ENCODE measurements around the gene NIPA2.

Gene NIPA2

DNA sequence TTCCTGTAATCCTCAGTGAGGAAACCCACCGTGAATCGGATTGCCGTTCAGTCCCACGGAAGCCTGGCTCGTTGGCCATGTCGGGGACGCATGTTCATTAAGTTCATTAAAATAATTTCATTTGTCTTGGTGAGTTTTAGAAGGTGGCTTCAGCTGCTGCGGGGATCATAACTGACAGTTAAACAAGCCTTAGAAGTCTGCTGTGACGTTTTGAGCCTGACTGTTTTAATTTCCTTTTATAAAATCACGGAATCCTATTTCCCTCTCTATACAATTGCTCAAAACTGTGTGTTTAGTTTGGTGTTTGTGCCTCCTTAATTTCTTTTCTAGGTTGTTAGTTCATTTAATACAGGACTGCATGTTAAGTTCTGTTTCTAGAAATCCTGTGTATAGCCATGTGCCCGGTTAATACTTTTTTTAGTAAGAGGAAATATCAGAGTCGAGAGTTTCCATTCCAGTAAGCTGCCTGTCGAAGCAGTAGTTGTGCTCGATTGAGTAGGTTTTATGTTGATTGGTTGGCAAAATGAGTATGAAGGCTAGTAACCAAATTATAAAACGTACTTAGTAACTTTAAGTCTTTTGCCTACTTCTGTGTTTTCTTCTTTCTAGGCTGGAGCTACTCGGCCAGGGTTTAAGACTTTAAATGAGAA, 705 bp downstream of the NIPA2 start:
- DNase-seq: no peak

DNA sequence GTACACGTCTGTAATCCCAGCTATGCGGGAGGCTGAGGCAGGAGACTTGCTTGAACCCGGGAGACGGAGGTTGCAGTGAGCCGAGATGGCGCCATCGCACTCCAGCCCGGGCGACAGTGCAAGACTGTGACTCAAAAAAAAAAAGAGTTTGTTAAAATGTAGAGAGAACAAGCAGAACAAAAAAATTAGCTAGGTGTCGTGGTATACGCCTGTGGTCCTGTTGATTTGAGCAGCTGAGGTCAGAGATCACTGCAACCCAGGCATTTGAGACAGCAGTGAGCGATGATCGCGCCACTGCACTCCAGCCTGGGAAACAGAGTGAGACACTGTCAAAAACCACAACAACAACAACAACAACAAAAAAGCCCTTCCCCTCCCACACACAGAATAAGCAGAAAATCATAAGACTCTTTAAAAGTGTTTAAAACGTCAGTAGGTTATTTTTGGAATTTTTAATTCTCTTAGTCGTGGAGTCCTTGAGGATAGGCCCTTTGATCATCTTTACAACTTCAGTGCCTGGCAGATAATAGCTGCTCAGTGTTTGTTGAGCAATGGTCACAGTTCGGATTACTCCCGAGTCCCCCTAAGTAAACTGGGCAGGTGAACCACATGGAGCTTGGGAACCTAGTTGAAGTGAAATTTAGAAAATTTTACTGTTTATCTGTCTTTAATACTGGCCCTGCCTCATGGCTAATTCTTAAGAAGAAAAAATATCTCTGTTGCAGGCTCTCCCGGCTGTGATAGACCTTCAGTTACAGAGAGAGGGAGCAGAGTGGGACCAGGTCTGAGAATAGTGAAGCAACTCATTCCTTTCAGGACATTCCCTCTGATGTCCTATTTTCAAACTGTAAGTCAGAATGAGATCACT, 6.2 kb downstream of the NIPA2 start:
- DNase-seq: no peak

DNA sequence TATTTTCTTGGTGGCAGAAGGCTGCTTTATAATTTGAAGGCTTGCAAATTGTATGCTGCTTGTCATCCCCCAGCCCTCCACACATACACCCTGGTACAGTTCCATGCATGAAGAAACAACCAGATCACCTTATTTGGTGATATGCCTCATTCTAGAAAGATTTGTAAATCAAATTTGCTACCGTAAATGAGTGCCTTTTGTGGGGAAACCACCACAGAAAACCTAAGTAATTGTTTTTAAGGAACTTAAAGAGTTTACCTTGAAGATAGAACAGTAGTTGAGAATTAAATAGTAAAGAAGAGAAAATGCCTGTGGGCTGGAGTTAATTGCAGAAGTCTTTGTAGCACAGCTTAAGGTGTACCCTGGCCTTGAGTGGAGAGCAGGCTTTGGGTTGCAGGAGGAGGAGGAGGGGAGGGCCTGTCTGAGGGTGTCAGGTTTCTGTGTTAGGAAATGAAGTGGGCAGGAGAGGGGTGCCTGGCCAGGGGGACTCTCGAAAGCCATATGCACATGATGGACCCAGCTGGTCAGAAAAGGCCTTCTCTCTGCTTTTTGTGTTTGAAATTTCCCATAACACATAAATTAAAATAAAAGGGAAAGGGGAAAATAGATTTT, 6.9 kb downstream of the NIPA2 start:
- no peak for DNase-seq

DNA sequence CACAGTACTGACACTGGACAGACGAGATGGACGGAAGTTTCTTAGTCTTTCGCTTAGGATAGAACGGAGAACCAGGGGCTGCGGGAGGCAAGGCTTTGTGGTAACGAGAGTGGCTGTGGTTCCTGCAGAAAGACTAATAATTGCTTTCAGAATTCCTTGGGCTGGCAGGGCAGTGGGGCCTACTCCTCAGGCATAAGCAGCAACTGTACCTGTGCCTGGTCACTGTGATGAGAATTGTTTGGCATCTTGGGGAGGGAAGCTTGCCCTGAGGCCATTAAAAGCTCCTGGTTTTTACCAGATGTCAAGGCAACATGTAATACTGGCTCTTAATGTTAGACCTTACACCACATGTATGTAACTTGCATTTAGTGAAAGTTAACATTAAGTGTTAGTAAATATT, 7.6 kb downstream of the NIPA2 start:
- no peak for DNase-seq

DNA sequence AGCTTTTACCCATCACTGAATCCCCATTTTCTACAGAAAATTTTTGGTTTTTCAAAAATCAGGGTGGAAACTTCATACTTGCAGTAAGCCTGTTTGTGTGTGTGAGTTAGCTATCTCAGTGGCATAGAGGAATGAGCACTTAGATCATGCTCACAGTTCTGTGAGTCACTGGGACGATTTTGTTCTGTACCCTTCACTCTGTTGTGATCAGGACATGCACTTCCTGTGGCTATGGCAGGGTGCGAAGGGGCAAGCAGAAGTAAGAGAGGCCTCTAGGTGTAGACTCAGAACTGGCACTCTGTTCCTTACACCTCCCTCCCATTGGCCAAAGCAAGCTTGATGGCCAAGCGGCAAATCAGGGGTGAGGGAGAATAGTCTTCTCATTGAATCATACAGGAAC, 11.6 kb downstream of the NIPA2 start:
- DNase-seq: no peak

DNA sequence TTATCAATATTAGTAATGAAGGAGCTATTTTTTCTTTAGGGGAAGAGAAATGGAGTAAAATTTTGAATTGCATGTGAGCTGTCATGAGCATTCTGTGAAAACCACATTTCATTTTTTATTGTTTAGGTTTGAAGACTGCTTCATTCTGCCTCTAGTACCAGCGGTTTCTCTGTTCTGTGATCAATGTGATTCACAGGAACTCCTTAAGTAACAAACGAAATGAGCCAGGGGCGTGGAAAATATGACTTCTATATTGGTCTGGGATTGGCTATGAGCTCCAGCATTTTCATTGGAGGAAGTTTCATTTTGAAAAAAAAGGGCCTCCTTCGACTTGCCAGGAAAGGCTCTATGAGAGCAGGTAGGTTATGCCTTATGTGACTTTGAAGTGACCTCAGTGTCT, 13.0 kb downstream of the NIPA2 start:
- DNase-seq: no peak

DNA sequence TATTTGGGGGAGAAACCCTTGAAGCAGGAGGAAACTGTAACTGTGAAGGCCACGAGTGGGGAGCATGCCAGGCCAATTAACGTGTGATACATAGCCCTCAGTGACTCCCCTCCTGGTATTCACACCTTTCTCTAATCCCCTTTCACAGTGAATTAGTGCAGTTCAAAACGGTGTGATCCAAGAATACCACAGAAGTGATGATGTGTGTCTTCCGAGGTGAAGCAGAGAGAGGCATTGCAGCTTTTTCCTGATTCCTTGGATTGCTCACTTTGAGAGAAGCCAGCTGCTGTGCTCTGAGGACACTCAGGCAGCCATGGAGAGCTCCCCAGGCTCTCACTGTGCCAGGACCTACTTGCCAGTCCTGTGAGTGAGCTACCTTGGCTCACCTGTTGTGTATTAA, 17.3 kb downstream of the NIPA2 start:
- DNase-seq: no peak

DNA sequence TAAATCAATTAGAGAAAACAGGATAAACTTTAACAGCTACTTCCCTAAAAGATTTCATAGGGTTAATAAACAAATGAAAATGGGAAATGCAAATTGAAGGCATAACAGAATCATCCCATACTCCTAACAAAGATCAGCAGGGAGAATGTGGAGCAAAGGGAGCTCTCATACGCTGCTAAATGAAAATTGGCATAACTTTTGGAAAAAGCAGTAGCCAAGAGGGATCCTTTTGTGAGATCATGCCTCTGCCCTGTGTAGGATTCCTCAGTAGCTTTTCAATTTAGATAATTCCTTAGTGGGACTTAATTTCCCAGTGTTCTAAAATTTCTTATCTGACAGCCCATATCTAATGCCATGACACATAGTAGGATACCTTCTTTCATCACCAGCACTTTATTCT, 18.2 kb downstream of the NIPA2 start:
- DNase-seq: no peak

DNA sequence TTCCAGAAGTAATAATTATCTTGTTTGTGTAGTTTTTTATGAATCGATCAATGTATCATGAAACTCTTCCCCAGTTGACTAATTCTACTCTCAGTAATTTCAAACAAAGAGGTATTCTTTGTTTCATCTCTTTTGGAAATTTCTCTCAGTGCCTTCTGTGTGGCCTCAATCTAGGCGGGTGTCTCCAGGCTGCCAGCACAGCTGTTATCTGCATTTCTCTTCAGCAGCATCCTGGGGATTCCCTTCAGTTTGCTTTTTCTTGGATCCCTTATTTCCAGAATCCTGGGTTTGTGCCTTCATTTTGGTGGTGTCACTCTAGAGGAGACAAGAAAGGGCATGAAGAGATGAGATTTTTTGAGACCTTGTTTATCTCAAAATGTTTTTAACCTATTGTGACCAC, 22.7 kb downstream of the NIPA2 start:
- no peak for DNase-seq

DNA sequence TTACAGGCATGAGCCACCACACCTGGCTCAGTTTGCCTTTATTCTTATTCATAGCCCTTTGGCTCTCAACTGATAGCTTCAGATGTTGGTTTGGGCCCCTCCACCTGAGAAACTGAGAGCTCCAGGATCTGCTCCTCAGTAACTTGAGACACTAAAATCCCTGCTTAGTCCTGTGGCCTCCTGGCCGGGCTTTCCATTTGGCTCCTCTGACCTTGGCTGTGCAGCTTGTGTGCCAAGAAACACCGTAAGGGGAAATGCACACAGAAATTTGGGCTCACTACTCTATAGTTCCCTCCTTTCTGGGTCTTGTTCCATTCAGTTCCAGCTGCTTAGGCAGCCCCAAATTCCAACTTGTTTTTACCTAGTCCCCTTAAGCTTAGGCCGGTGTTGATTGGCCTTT, 24.9 kb downstream of the NIPA2 start:
- DNase-seq: no peak

DNA sequence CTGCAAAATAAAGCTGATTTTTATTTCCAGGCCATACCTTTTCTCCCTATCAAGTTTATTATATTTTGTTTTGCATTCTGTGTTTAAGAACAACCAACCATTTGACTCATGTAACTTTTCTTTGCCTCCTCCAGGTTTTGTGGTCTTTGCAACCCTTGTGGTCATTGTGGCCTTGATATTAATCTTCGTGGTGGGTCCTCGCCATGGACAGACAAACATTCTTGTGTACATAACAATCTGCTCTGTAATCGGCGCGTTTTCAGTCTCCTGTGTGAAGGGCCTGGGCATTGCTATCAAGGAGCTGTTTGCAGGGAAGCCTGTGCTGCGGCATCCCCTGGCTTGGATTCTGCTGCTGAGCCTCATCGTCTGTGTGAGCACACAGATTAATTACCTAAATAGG, 27.6 kb downstream of the NIPA2 start:
- DNase-seq: no peak

DNA sequence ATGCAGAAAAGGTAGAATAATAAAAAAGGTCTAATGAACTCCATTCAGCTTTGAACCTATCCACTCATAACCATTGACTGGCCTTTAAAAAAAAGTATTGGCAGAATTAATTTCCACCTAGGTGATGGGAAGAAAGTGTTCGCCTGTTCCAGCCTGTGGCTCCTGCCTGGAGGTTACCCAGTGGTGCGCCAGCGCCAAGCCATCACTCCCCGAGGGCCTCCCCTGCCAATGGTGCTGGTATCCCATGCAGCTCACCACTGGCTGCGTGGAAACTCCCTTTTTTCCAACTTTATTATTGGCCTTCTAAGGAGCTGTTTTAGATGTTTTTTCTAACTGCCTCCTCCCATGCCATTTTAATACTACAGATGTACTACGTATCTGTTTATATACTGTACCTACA, 29.4 kb downstream of the NIPA2 start:
- DNase-seq: no peak

DNA sequence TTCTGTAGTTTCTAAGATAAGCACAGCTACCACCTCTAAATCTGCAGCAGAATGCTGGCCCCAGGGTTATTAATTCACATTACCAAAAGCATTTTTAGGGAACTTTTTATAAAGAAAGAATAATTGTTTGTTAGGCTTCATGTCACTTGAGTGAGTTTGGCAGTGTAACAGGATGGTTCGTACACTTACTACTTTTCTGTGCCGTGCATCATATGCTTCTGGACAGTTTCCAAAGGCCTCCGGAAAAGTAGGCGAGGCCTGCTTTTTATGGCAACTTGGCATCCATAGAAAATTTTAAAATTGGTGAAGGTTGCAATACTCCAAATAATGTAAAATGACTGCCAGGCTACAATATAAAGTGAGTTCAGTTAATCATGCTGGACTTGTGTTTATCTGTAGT, 30.0 kb downstream of the NIPA2 start:
- no peak for DNase-seq

DNA sequence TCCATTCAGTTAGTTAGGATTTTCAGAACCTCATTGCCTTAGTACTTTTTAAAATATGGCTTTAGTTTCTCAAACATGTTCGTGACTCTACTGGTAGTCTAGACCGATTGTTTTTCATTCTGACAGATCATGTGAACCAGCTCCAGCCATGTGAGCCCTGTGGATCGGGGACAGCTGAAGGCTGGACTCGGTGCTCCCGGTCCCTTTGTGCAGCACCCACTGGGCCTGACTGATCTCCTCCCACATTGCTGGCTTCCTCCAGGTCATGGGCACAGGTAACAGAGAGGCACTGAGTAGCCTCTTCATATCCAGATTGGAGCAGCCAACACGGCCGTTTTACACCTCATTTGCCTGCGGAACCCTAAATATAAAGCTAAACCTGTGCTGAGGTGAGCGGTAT, 30.5 kb downstream of the NIPA2 start:
- no peak for DNase-seq

DNA sequence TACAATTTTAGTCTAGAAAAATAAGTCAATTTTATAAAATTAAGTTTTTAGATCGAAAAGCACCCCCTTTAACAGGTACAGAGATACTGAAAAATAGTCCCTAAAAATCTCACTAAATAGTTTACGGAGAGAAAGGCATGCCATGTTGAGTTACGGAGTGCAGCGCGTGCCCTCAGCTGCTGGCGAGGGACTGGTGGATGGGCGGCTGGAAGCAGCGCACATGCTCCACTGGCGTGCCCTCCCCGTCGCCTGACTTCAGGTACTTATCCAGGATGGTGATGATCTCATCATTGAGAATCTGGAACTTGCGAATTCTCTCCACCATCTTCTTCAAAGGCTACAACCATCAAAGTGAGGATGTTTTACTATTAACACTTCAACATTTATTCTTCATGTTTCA, 31.4 kb downstream of the NIPA2 start:
- no peak for DNase-seq

DNA sequence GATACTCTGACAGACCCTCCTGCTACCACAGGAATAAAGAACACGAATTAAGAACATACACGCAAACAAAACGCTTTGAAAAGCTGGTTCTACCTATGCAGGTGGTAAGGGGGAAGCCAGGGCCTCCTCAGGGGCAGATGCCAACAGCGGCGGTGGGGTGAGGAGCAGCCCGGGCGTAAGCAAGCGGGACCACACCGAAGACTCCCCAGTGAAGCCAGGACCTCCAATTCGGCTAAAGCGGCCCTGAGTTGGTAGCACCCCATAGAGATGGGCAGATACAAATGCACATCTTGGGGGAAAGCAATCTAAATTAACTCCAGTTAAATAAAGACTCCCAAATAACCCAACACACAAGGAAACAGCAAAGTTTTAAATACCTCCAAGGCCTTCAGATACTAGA, 32.4 kb downstream of the NIPA2 start:
- DNase-seq: no peak

DNA sequence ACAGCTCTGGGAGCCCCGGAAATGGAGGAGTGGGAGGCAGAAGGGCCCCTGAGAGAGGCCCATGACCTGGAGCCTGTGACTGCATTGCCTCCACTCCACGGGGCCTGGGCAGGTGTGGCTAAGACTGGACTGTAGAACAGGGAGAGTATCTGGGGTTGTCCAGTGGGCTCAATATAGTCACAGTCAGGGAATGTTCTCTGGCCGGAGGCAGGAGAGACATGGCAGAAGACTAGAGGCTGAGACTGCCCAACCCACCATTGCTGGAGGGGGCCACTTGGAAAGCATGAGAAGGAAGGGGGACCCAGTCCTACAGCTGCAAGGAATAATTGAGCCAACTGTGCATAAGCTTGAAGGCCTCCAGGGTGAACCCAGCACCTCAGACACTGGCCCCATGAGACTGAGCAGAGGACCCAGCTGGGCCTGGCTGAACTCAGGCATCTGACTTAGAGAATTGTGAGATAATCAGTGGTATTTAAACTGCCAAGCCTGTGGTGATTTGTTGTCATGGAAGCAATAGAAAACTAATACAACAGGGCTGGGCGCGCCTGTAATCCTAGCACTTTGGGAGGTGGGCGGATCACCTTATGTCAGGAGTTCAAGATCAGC, 33.1 kb downstream of the NIPA2 start:
- DNase-seq: no peak

DNA sequence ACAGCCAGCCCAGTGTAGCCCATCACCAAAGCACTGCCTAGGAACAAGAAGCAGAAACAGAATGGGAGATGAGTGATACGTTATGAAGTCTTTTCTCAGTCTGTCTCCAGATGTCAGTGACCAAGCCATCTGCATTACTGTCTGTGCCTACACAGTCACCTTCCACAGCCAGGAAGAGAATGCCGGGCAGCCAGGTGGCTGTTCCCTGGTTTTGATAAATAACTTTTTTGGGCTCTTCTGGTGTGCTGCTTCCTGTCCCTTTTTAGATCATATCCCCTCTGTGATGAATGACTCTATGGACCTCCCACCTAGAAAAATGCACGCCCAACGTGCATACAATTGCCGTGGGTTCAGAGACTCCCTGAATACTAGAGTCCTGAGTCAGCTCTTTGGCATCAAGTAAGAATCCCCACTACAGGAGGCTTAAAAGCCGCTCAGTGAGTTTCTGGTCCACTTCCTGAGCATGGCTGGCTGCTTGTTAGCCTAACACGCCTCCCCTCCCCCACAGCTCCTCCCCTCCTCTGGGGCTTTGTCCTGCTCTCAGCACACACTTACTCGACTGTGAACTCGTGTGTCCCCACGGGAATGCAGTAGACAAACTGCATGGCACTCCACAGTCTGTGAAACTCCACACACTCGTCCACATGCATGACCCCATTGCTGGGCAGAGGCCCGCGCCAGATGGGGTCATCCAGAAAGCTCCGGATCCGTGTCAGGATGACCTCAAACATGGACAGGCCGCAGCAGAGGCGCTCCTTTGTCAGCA, 34.7 kb downstream of the NIPA2 start:
- DNase-seq: no peak

DNA sequence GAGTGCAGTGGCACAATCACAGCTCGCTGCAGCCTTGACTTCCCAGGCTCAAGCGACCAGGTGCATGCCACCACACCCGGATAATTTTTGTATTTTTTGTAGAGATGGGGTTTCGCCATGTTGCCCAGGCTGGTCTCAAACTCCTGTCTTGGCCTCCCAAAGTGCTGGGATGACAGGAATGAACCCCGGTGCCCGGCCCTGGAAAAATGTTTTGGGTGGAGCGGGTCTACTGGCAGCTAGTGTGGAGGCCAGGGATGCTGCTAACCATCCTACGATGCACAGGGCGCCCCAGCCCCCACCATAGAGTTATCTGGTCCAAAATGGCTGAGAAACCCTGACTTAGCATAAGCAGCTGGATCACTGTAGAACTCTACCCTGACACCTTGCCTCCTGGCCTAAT, 35.4 kb downstream of the NIPA2 start:
- no peak for DNase-seq

DNA sequence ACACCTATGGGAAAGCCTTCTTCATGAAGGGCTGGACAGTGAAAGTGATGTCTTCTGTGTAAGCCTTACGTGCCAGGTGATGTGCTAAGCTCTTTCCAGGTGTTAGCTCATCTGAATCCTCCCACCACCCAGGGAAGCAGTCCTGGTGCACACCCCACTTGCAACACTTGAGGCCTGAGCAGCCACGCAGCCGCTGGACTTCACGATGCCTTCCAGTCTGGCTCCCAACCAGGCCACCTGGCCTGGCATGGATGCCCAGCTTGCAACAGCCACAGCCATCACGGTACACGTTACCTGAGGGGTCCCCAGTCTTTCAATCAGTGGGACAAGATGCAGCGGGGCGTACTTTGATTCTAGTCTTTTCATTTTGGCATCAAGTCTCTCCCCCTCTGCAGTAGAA, 35.8 kb downstream of the NIPA2 start:
- DNase-seq: no peak

DNA sequence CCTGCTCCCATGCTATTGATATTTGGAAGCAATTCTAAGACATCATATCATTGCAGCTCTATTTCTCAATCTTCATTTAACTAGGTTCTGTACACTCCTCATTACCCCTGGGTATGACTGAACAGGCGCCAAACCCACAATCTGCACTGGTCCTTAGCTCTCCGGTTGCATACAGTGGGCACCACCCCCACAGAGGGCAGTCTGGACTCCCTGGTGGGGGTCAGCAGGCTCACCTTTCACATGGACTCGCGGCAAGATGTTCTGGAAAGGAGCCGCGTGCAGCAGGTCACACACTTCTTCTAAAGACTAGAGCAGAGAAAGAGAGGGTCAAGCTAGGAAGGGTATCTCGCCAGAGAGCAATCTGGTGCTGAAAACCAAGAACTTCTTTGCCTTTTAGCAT, 36.5 kb downstream of the NIPA2 start:
- DNase-seq: no peak

DNA sequence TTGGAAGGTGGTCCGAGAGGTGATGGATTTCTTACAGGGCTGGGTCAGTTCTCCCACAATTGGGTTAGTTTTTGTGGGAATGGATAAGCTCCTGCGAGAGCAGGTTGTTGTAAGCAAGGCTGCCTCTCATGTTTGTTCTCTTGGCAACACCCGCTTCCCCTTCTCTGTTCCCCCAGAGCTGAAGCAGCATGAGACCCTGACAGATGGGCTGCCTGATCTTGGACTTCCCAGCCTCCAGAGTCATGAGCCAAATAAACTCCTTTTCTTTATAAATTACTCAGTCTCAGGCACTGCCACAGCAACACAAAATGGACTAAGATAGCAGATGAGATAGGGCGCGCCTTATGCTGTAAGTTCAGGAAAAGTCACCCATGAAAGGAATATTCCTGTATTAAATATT, 38.7 kb downstream of the NIPA2 start:
- no peak for DNase-seq

DNA sequence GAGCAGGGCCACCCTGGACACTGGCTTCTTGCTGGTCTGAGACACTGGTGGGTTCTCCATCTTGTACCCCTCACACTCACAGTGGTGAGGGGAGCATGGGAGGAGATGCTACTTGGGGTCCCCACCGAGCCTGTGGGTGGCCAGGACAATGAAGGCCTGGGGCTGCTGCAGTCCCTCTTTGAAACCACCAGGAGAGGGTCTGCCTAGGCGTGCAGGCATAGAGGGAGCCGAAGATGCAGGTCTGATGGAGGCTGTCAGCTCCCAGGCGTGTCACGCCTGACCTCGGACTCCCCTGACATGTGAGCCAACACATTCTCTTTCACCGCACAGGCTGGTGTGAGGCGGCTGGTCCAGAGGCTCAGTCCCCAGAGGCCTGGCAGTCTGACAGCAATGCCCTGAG, 39.1 kb downstream of the NIPA2 start:
- no peak for DNase-seq
